Panc1 (cell line): ENCODE measurements around the gene SHC1. TPM values are rescaled to one million over a fixed set of nuclear protein-coding genes. Genes with fewer than 3 reads are reported as not detected.

Experiments
- ATAC-seq: fragments of 200-7000 bp; cut with Tn5 transposase; 2 replicates; pipeline ENCODE4 v1.9.1; 2020; ENCODE audit warnings: mild to moderate bottlenecking, moderate library complexity
- BruUV-seq: library from RNA; stranded (reverse); fragments of 400-500 nt; replicated peaks from 2 replicates; lab custom pipeline; 2021; lab: Mats Ljungman, UMichigan
- CTCF ChIA-PET: fragments of 300-600 bp; sonication (Branson Sonifier 250); formaldehyde crosslinking; loops from one replicate; lab custom pipeline; 2022; ENCODE audit warnings: antibody characterized with exemption; lab: Charles Lee
- POLR2A ChIA-PET: fragments of 300-600 bp; sonication (Branson Sonifier 250); formaldehyde crosslinking; loops from one replicate; lab custom pipeline; 2022; ENCODE audit warnings: antibody characterized with exemption; lab: Charles Lee
- DNase-seq: peaks from one replicate; pipeline ENCODE4 v3.0.0-alpha.2; 2010; ENCODE audit warnings: low read depth, low spot score
- H3K27ac ChIP-seq: 2 replicates; pipeline ENCODE4 v1.5.1; 2011; ENCODE audit warnings: mild to moderate bottlenecking, low read length, inconsistent platforms
- H3K27me3 ChIP-seq: fragments of 200-500 bp; sonication (Bioruptor generic); 2 replicates; pipeline ENCODE4 v1.6.0; 2014; ENCODE audit warnings: low read length, inconsistent platforms; ENCODE audit not compliant: control insufficient read depth, insufficient read depth
- H3K36me3 ChIP-seq: fragments of 200-500 bp; sonication (Bioruptor generic); 2 replicates; pipeline ENCODE4 v1.5.1; 2014; ENCODE audit warnings: inconsistent platforms, mild to moderate bottlenecking, low read length, moderate library complexity; ENCODE audit not compliant: control insufficient read depth, insufficient read depth
- H3K4me1 ChIP-seq: 2 replicates; pipeline ENCODE4 v1.5.1; 2011; ENCODE audit warnings: inconsistent platforms, mild to moderate bottlenecking, low read length, moderate library complexity; ENCODE audit not compliant: control insufficient read depth, insufficient read depth
- H3K4me3 ChIP-seq, 2 experiments: 2 replicates each; pipeline ENCODE4 v1.5.1; 2011 to 2012; ENCODE audit warnings: low read depth in 2 of 2, low read length in 2 of 2, mild to moderate bottlenecking in 2 of 2, inconsistent platforms in 1 of 2, moderate library complexity in 1 of 2
- H3K9me3 ChIP-seq: fragments of 200-500 bp; sonication (Bioruptor generic); 2 replicates; pipeline ENCODE4 v1.5.1; 2014; ENCODE audit warnings: low read depth, mild to moderate bottlenecking, inconsistent platforms, low read length, moderate library complexity; ENCODE audit not compliant: control insufficient read depth, insufficient read depth
- CTCF ChIP-seq: fragments of 450-650 bp; IDR thresholded peaks from 2 replicates; pipeline ENCODE4 v1.5.1; 2017; ENCODE audit warnings: mild to moderate bottlenecking
- POLR2AphosphoS5 ChIP-seq: IDR thresholded peaks from 2 replicates; pipeline ENCODE4 v1.6.1; 2012; ENCODE audit warnings: mild to moderate bottlenecking, low read depth, low read length, moderate library complexity
- REST ChIP-seq, 2 experiments: IDR thresholded peaks; 2 replicates each; pipeline ENCODE4 v1.6.1; 2011 to 2012; ENCODE audit warnings: low read depth in 2 of 2, control low read depth in 1 of 2, low read length in 1 of 2, mild to moderate bottlenecking in 1 of 2, moderate library complexity in 1 of 2; ENCODE audit not compliant: insufficient read depth in 1 of 2
- TCF7L2 ChIP-seq: IDR thresholded peaks from 2 replicates; pipeline ENCODE4 v1.6.1; 2011; ENCODE audit warnings: mild to moderate bottlenecking, low read depth, low read length, inconsistent platforms
- in situ Hi-C: cut with HindIII; loops from 2 replicates; pipeline ENCODE4 v1.10.0; 2016; ENCODE audit warnings: low sequenced_read_pairs, low pct_unique_long_range_greater_than_20kb
- intact Hi-C: fragments of 100-400 bp; cut with micrococcal nuclease; formaldehyde crosslinking; loops from one replicate; pipeline ENCODE4 v1.10.0; 2022; ENCODE audit not compliant: unreplicated experiment
- total RNA-seq: library from RNA; stranded (reverse); gene quantifications from one replicate; pipeline ENCODE4 v1.2.1, GENCODE V29; 2021; ENCODE audit not compliant: unreplicated experiment

SHC1 gene
- total RNA-seq, 1 experiment from 2014 or later: 373 TPM

- TF ChIP-seq TCF7L2 (no peak), POLR2AphosphoS5 (peak; percentile 77), REST (IDR thresholded peaks at IDR 0.05; ENCODE audit: insufficient read depth in 1 of 2, low read depth in 2 of 2, low read length in 1 of 2) (peak in 1 of 2 experiments; percentile 34; a peak in 1 of 4 replicates)
- H3K27me3 ChIP-seq: no peaks in the 10 kb centered on the region
- H3K4me1 ChIP-seq: peaks cover 51% of the 10 kb centered on the region
- ATAC-seq (peak; percentile 38), DNase-seq (peak; percentile 97)
- CTCF ChIA-PET: interaction anchor here (0.6 to 1.0 kb wide), 5 partner anchors 19 to 55 kb away, joined by 3 to 17 read pairs (median 4); no protein-coding TSS in a partner anchor
- no peaks in the 10 kb centered on the region for H3K9me3 ChIP-seq
- no TSS peak for BruUV-seq
- peak overlapping the region; percentile 98 for H3K27ac ChIP-seq
- peaks cover 6% of the 10 kb centered on the region for H3K36me3 ChIP-seq
- POLR2A ChIA-PET: interaction anchor here (0.7 to 1.2 kb wide), 6 partner anchors 9 to 264 kb away, joined by 3 to 15 read pairs (median 4); partner anchors contain the start of genes FLAD1 and PBXIP1
- in situ Hi-C loops (no loop called here), intact Hi-C loops (no loop called here)
- peak overlapping the region; percentile 77 to 88 for H3K4me3 ChIP-seq
Measured at GRCh38 chr1:154973344-154974101, 3.0 kb upstream of the SHC1 start.

GRCh38 chr1:154972517-154973343 lies 2.2 kb upstream of the SHC1 start:
- Histone ChIP-seq H3K27me3 (no peaks in the 10 kb centered on the region), H3K9me3 (no peaks in the 10 kb centered on the region), H3K4me1 (peaks cover 51% of the 10 kb centered on the region), H3K36me3 (no peaks in the 10 kb centered on the region; the same call in none of the 2 replicates), H3K4me3 (peak overlapping the region; percentile 77 to 88), H3K27ac (peak overlapping the region; percentile 98)
- ChIA-PET CTCF (interaction anchor here (0.6 to 1.0 kb wide), 2 partner anchors 45 to 56 kb away, joined by 4 to 5 read pairs; no protein-coding TSS in a partner anchor), POLR2A (interaction anchor here (0.8 kb wide), 1 partner anchor 9 kb away, joined by 4 read pairs; no protein-coding TSS in a partner anchor)
- peak; percentile 93 for DNase-seq
- intact Hi-C loops: no loop called here
- in situ Hi-C loops: no loop called here
- TSS peak; percentile 64 for BruUV-seq
- TF ChIP-seq TCF7L2 (no peak), CTCF (no peak), REST (IDR thresholded peaks at IDR 0.05; ENCODE audit: insufficient read depth in 1 of 2, low read depth in 2 of 2, low read length in 1 of 2) (no peak)
- ATAC-seq: peak; percentile 25
